ENCODE measurements around the gene ETV6.
A peak's percentile ranks its signal among the peaks of the same experiment; 100 is the strongest.

ETV6 gene

DNA sequence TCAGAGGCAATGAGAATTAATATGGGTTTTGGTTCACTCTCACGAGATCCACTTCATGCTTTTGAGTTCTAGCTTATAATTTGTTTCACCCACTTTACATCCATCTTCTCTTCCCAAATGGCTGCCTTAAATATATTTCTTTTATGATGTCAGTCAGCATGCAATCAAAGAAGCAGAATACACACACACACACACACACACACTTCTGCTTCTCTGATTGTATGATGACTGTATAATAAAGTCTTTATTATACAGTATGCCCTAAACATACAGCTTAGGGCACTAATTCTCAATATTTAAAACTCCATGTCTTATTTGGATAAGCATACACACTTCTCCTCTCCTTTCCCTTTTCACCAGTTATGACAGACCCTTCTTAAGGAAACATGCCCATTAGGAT lies 6.7 kb upstream of the ETV6 start:
- H3K9ac ChIP-seq (ENCODE audit: low read length): no peak overlapping the region
- no peaks in the 10 kb centered on the region for H3K27me3 ChIP-seq (ENCODE audit: control insufficient read depth, insufficient read depth, low read length)
- H3K4me1 ChIP-seq (ENCODE audit: control insufficient read depth, insufficient read depth, low read length): peaks cover 5% of the 10 kb centered on the region; the same call in 1 of the 2 replicates
- peaks cover 17% of the 10 kb centered on the region; the same call in 1 of the 2 replicates for H3K9me3 ChIP-seq (ENCODE audit: control insufficient read depth, insufficient read depth, low read depth, low read length)
- no peaks in the 10 kb centered on the region for H3K36me3 ChIP-seq (ENCODE audit: control insufficient read depth, insufficient read depth, low read length)
- H3K4me3 ChIP-seq (ENCODE audit: low read depth, low read length): no peak overlapping the region
- H3K27ac ChIP-seq (ENCODE audit: low read depth, low read length): no peak overlapping the region

DNA sequence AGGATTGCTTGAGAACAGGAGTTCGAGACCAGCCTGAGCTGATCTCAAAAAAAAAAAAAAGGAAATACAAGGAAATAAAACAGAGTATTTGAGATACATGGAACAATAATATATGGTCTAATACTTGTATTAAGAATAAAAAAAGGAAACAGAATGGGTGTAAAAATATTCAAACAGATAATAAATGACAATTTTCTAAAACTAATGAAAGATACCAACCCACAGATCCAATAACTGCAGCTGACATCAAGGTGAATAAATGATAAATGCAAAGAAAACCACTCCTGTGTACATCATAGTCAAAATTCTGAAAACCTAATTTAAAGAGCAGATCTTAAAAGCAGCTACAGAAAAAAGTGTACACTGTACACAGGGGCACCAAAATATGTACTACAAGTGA lies 4.1 kb upstream of the ETV6 start:
- no peak overlapping the region for H3K9ac ChIP-seq (ENCODE audit: low read length)

DNA sequence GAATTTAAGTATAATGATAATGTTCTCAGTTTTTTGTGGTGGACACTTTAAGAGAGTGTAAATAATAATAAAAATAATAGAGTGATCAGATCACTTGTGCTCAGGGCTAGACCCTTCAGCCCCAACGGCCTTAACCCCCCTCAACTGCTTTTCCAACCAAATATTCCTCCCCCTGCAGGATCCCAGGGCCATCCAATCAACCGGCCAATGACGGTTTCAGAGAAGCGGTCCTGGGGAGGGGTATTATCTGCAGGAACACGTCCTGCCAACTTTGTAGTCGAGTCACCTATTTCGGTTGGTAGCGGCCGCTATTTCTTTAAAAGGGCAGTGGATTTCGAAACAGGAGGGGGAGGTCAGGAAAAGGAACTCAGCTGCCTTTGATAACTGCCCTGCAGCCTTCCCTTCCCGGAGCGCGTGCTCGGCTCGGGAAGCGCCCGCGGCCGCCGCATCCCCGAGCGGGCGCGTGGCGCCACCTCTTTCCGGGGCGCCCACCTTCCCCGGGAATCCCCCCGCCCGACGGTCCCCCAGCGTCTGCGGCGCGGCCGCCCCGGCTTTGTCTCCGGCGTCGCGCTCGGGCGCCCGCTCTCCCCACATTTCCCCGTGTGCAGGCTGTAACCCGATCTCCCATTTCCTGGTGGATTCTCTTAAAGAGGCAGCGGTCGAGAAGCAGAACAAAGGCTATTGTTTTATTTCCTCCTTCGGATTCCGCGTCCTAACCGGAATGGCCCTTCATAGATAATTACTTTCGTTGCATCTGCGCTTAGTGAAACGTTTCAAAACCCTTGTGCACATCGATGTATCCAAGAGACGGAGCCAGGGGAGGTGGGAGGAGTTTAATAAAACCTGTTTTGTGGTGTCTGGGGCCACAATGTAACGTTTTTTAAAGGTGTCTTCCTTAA lies 711 bp upstream of the ETV6 start:
- peak overlapping the region; percentile 96 for H3K9ac ChIP-seq (ENCODE audit: low read length)
- peak overlapping the region; percentile 94 for H3K27ac ChIP-seq (ENCODE audit: low read depth, low read length)
- H3K36me3 ChIP-seq (ENCODE audit: control insufficient read depth, insufficient read depth, low read length): no peaks in the 10 kb centered on the region
- H3K27me3 ChIP-seq (ENCODE audit: control insufficient read depth, insufficient read depth, low read length): no peaks in the 10 kb centered on the region
- peaks cover 10% of the 10 kb centered on the region; the same call in 1 of the 2 replicates for H3K9me3 ChIP-seq (ENCODE audit: control insufficient read depth, insufficient read depth, low read depth, low read length)
- peak overlapping the region; percentile 73 for H3K4me3 ChIP-seq (ENCODE audit: low read depth, low read length)
- peaks cover 32% of the 10 kb centered on the region for H3K4me1 ChIP-seq (ENCODE audit: control insufficient read depth, insufficient read depth, low read length)

More for the DNA sequence above, 4.1 kb upstream of the ETV6 start:
- H3K36me3 ChIP-seq (ENCODE audit: control insufficient read depth, insufficient read depth, low read length): no peaks in the 10 kb centered on the region
- peaks cover 5% of the 10 kb centered on the region; the same call in 1 of the 2 replicates for H3K4me1 ChIP-seq (ENCODE audit: control insufficient read depth, insufficient read depth, low read length)
- H3K4me3 ChIP-seq (ENCODE audit: low read depth, low read length): no peak overlapping the region
- no peak overlapping the region for H3K27ac ChIP-seq (ENCODE audit: low read depth, low read length)
- H3K27me3 ChIP-seq (ENCODE audit: control insufficient read depth, insufficient read depth, low read length): no peaks in the 10 kb centered on the region
- peaks cover 10% of the 10 kb centered on the region; the same call in 1 of the 2 replicates for H3K9me3 ChIP-seq (ENCODE audit: control insufficient read depth, insufficient read depth, low read depth, low read length)

DNA sequence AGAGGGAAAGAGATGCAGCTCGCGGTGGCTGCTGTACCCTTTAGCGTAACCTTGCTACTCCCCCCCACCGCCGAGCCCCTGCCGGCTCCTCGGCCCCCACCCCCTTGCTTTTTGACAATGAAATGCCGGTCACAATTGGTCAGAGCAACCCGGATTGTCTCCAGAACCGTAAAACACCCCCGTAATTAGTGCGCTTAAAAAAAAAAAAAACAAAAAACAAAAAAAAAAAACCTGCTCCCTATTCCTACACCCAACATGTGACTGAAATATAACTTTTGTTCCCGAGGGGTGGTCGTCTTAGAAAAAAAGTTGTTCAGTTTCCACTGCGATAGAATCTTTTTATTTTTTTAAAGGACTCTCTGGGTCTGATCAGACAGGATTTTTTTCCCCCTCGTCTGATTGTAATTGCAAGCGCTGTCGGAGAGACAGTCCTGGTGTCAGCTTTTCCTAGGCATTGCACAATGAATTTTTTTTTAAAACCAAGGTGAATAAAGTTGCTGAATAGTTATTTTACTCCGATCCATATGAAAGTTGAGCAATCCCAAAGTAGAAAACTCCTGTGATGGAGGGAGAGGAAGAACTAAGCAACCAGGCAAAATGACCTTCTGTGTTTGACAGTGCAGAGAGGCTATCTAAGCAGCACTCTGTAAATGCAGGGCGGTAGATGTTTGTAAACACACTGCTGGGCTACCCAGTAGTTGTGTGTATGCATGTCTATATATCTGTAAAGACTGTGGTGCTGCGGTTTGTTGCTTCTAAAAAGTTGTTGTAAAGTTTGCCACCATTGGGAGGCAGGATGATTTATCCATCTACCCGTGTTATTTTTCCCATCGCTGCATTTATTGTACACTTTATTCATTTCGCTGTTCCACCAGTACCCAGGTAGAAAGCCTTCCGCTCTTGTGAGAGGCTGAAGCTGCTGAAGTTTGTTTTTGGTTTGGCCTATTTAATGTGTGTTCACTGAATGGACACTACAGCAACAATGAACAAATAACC lies 1.1 kb downstream of the ETV6 start:
- Histone ChIP-seq H3K27me3 (ENCODE audit: control insufficient read depth, insufficient read depth, low read length) (no peaks in the 10 kb centered on the region), H3K4me3 (ENCODE audit: low read depth, low read length) (peak overlapping the region; percentile 98), H3K27ac (ENCODE audit: low read depth, low read length) (peak overlapping the region; percentile 81; the same call in 1 of the 2 replicates), H3K36me3 (ENCODE audit: control insufficient read depth, insufficient read depth, low read length) (no peaks in the 10 kb centered on the region), H3K9ac (ENCODE audit: low read length) (peak overlapping the region; percentile 92), H3K4me1 (ENCODE audit: control insufficient read depth, insufficient read depth, low read length) (peaks cover 29% of the 10 kb centered on the region), H3K9me3 (ENCODE audit: control insufficient read depth, insufficient read depth, low read depth, low read length) (peaks cover 4% of the 10 kb centered on the region; the same call in 1 of the 2 replicates)

DNA sequence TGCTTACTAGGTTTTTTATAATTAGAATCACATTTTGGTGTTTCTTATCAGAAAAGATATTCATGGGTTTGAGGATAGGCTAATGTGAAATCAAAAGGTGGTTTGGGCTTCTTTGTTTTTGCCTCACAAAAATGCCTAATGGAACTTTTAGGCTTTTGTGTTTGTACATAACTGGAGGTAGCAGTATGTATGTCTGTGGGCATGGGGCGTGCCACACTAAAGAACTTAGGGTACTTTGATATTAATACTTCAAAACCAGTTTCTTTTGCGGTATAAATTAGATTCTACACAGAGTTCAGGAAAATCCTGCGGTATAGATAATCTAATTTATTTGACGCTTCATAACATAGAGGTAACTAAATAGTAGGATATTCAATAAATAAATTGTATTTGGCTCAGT lies 1.9 kb downstream of the ETV6 start:
- H3K27ac ChIP-seq (ENCODE audit: low read depth, low read length): no peak overlapping the region
- H3K4me3 ChIP-seq (ENCODE audit: low read depth, low read length): peak overlapping the region; percentile 98
- no peaks in the 10 kb centered on the region; the same call in 1 of the 2 replicates for H3K9me3 ChIP-seq (ENCODE audit: control insufficient read depth, insufficient read depth, low read depth, low read length)
- H3K27me3 ChIP-seq (ENCODE audit: control insufficient read depth, insufficient read depth, low read length): no peaks in the 10 kb centered on the region
- H3K36me3 ChIP-seq (ENCODE audit: control insufficient read depth, insufficient read depth, low read length): no peaks in the 10 kb centered on the region
- no peak overlapping the region for H3K9ac ChIP-seq (ENCODE audit: low read length)
- peaks cover 32% of the 10 kb centered on the region for H3K4me1 ChIP-seq (ENCODE audit: control insufficient read depth, insufficient read depth, low read length)

DNA sequence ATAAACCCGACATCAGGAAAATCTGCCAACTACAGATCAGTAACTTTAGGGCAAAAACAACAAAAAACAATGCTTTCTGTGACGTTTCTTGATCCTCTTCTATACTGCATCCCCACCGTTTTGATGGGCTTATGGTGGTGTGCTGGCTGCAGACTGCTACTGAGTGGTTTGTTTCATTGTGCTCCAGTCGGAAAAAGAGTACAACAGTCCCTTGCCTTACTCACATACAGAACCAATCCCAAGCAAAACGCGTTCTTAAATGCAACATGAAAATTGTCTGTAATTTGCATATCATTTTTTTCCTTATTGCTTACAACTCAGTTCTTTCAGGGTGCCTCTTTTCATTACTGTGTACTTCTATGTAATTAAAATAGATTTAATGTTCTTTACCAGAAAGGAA lies 2.3 kb downstream of the ETV6 start:
- Histone ChIP-seq H3K9me3 (ENCODE audit: control insufficient read depth, insufficient read depth, low read depth, low read length) (no peaks in the 10 kb centered on the region), H3K4me3 (ENCODE audit: low read depth, low read length) (peak overlapping the region; percentile 98; the same call in 1 of the 2 replicates), H3K27me3 (ENCODE audit: control insufficient read depth, insufficient read depth, low read length) (no peaks in the 10 kb centered on the region), H3K4me1 (ENCODE audit: control insufficient read depth, insufficient read depth, low read length) (peaks cover 36% of the 10 kb centered on the region), H3K27ac (ENCODE audit: low read depth, low read length) (no peak overlapping the region), H3K36me3 (ENCODE audit: control insufficient read depth, insufficient read depth, low read length) (no peaks in the 10 kb centered on the region), H3K9ac (ENCODE audit: low read length) (no peak overlapping the region)

DNA sequence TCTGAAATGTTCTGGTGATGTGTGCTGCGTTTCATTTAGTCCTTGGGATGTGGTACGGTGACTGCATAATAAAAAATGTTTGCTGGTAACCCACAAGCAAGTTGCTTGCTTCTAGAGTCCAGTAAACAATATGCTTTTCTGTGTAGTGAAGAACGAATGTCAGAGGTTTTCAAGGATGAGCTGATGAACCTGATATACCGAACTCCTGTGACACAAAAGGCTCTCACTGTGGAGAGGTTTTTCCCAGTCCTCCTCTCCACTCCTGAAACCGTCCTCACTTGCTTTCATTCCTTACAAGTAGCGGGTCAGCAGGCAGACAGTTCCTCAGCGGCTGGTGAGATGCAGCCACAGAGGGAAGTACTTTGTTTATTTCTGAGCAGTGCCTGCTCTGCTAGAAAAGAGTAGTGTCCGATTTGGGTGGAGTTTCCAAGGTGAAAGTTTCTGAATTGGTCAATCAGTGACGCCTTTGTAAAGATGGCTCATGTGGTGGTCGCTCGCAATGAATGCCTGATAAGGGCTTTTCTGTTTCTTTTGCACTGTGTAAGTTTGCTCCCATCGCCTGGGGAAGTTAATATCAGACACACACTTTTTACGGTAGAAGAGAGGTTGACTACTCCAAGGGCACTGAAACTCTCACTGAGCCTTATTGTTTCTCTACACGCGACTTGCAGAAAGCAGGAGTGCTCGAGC lies 3.0 kb downstream of the ETV6 start:
- Histone ChIP-seq H3K9ac (ENCODE audit: low read length) (peak overlapping the region; percentile 35), H3K4me1 (ENCODE audit: control insufficient read depth, insufficient read depth, low read length) (peaks cover 43% of the 10 kb centered on the region), H3K27ac (ENCODE audit: low read depth, low read length) (no peak overlapping the region)

DNA sequence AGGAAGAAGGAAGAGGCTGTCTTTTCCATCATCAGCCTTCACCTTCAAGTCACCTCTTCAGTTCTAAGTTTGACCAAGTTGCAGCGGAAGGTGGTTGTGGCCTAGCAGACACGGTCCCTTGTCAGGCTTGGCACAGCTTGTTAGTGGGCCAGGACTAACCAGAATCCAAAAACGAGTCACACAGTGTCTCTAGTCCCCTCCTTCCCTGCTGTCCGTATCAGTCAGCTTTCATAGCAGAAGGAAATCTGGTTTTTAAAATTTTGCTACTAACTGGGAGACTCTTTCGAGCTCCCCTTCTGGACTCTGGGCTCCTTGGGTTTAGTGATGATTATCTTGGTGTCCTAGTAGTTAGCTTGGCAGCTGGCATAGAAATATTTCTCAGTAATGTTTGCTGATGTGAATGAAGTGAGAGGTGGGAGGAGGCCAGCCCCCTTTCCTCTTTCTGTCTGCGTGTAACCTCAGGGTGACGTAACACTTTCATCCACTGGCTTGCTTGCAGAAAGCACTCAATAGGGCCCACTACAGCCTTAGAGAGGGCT lies 3.8 kb downstream of the ETV6 start:
- H3K9ac ChIP-seq (ENCODE audit: low read length): no peak overlapping the region

More for the DNA sequence above, 3.0 kb downstream of the ETV6 start:
- Histone ChIP-seq H3K9me3 (ENCODE audit: control insufficient read depth, insufficient read depth, low read depth, low read length) (no peaks in the 10 kb centered on the region), H3K4me3 (ENCODE audit: low read depth, low read length) (peak overlapping the region; percentile 98; the same call in 1 of the 2 replicates), H3K27me3 (ENCODE audit: control insufficient read depth, insufficient read depth, low read length) (no peaks in the 10 kb centered on the region), H3K36me3 (ENCODE audit: control insufficient read depth, insufficient read depth, low read length) (no peaks in the 10 kb centered on the region)

DNA sequence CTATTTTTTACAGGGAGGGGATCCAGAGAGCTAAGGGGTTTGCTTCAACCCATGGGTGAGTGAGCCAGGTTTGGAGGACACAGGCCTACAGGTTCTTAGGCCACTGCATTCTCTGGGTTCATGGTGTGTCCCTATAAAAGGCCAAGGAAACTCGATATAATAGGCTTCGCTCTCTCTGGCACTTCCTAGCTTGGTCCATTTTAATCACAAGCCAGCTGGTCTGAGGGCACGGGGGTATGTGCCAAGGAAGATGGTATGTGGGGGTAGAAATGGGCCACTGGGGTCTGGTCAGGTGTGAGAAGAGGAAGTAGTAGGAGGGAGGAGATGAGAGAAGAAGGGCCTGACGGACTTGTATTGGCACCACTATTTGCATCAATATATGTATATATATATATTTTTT lies 4.9 kb downstream of the ETV6 start:
- peaks cover 49% of the 10 kb centered on the region for H3K4me1 ChIP-seq (ENCODE audit: control insufficient read depth, insufficient read depth, low read length)
- H3K27ac ChIP-seq (ENCODE audit: low read depth, low read length): no peak overlapping the region
- no peak overlapping the region for H3K9ac ChIP-seq (ENCODE audit: low read length)
- H3K9me3 ChIP-seq (ENCODE audit: control insufficient read depth, insufficient read depth, low read depth, low read length): no peaks in the 10 kb centered on the region
- H3K27me3 ChIP-seq (ENCODE audit: control insufficient read depth, insufficient read depth, low read length): no peaks in the 10 kb centered on the region
- no peak overlapping the region for H3K4me3 ChIP-seq (ENCODE audit: low read depth, low read length)
- H3K36me3 ChIP-seq (ENCODE audit: control insufficient read depth, insufficient read depth, low read length): no peaks in the 10 kb centered on the region

More for the DNA sequence above, 3.8 kb downstream of the ETV6 start:
- no peaks in the 10 kb centered on the region for H3K27me3 ChIP-seq (ENCODE audit: control insufficient read depth, insufficient read depth, low read length)
- H3K27ac ChIP-seq (ENCODE audit: low read depth, low read length): no peak overlapping the region
- H3K9me3 ChIP-seq (ENCODE audit: control insufficient read depth, insufficient read depth, low read depth, low read length): no peaks in the 10 kb centered on the region
- no peak overlapping the region for H3K4me3 ChIP-seq (ENCODE audit: low read depth, low read length)
- peaks cover 49% of the 10 kb centered on the region for H3K4me1 ChIP-seq (ENCODE audit: control insufficient read depth, insufficient read depth, low read length)
- H3K36me3 ChIP-seq (ENCODE audit: control insufficient read depth, insufficient read depth, low read length): no peaks in the 10 kb centered on the region

DNA sequence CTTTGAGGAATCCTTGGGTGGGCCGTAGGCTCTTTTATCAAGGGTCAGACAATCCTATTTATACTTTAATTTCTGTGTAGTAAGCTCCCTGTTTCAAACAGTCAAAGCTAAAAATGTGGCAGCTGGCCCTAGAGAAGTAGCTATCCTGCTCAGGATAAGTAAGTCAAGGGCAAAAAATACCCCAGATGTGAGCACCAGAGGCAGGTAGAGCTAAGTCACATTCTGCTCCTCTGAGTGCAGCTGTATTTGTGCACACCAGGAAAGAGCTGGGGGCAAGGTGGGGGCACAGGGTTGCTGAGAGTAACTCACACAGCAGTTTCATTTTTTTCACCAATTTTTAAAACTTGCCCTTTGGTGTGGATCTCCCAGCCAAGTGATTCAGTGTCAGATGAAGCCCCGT lies 5.3 kb downstream of the ETV6 start:
- Histone ChIP-seq H3K36me3 (ENCODE audit: control insufficient read depth, insufficient read depth, low read length) (no peaks in the 10 kb centered on the region), H3K27ac (ENCODE audit: low read depth, low read length) (no peak overlapping the region), H3K9ac (ENCODE audit: low read length) (no peak overlapping the region), H3K9me3 (ENCODE audit: control insufficient read depth, insufficient read depth, low read depth, low read length) (no peaks in the 10 kb centered on the region), H3K27me3 (ENCODE audit: control insufficient read depth, insufficient read depth, low read length) (no peaks in the 10 kb centered on the region), H3K4me3 (ENCODE audit: low read depth, low read length) (no peak overlapping the region), H3K4me1 (ENCODE audit: control insufficient read depth, insufficient read depth, low read length) (peaks cover 49% of the 10 kb centered on the region)

All from HUES6 (cell line).